ENCODE measurements around the gene PRRX2.

Gene PRRX2

GRCh38 chr9:129665389-129665775, at the start of gene PRRX2:
Gene PRRX2, plus strand, starts transcription at chr9:129665647. Its CDS starts 221 bp downstream, at chr9:129665868.
- DNase-seq, result peak; percentile 63
- ATAC-seq, result peak; percentile 60

GRCh38 chr9:129617167-129617566, 48.3 kb upstream of the PRRX2 start:
- ATAC-seq, result no peak
- DNase-seq, result peak; percentile 27

GRCh38 chr9:129619787-129620668, 45.4 kb upstream of the PRRX2 start:
- DNase-seq (peak; percentile 40), ATAC-seq (no peak)

GRCh38 chr9:129620669-129621295, 44.7 kb upstream of the PRRX2 start, which contains the start of gene C9orf50:
Gene C9orf50, minus strand, starts transcription at chr9:129621101. Its CDS starts 527 bp downstream, at chr9:129620574.
- ATAC-seq (no peak), DNase-seq (no peak)

GRCh38 chr9:129623331-129623730, 42.1 kb upstream of the PRRX2 start:
- DNase-seq, result no peak
- no peak for ATAC-seq

GRCh38 chr9:129624168-129624759, 41.2 kb upstream of the PRRX2 start:
- DNase-seq (peak; percentile 84), ATAC-seq (no peak)

GRCh38 chr9:129624947-129625346, 40.5 kb upstream of the PRRX2 start:
- peak; percentile 49 for ATAC-seq
- DNase-seq, result no peak

- ATAC-seq (peak; percentile 82), DNase-seq (peak; percentile 92)
Observed at GRCh38 chr9:129626079-129626624, 39.3 kb upstream of the PRRX2 start, which contains the start of gene NTMT1. Gene NTMT1, plus strand, starts transcription at chr9:129626163. Its CDS starts 6,541 bp downstream, at chr9:129632704.

GRCh38 chr9:129626625-129627284, 38.7 kb upstream of the PRRX2 start:
- DNase-seq (no peak), ATAC-seq (no peak)

- no peak for ATAC-seq
Observed at GRCh38 chr9:129627556-129628440, 37.6 kb upstream of the PRRX2 start.

GRCh38 chr9:129628709-129629108, 36.7 kb upstream of the PRRX2 start:
- no peak for ATAC-seq

More at GRCh38 chr9:129627556-129628440, 37.6 kb upstream of the PRRX2 start:
- DNase-seq, result no peak

GRCh38 chr9:129629251-129629820, 36.1 kb upstream of the PRRX2 start:
- ATAC-seq (no peak), DNase-seq (no peak)

More at GRCh38 chr9:129628709-129629108, 36.7 kb upstream of the PRRX2 start:
- no peak for DNase-seq

- ATAC-seq (no peak), DNase-seq (no peak)
Observed at GRCh38 chr9:129630967-129631673, 34.3 kb upstream of the PRRX2 start.

- DNase-seq (no peak), ATAC-seq (no peak)
Observed at GRCh38 chr9:129631674-129632129, 33.7 kb upstream of the PRRX2 start.

GRCh38 chr9:129632460-129632859, 33.0 kb upstream of the PRRX2 start:
- DNase-seq (no peak), ATAC-seq (no peak)

- ATAC-seq, result no peak
- no peak for DNase-seq
Observed at GRCh38 chr9:129633207-129633606, 32.2 kb upstream of the PRRX2 start.

GRCh38 chr9:129633848-129634247, 31.6 kb upstream of the PRRX2 start:
- ATAC-seq (no peak), DNase-seq (no peak)

GRCh38 chr9:129635099-129636065, 30.1 kb upstream of the PRRX2 start:
- ATAC-seq, result no peak
- DNase-seq, result no peak

Data from stimulated activated naive CD8-positive, alpha-beta T cell treated with anti-CD3 and anti-CD28 coated beads, Interleukin-15, Interleukin-2, amounts not matched to agents 100 U/mL and 50 U/mL, for 24 hours (primary cell).